HepG2 (cell line): Measurements from ENCODE around the gene GPS1. TPM values are rescaled to one million over a fixed set of nuclear protein-coding genes. Genes with fewer than 3 reads are reported as not detected.

Experiments
- ATAC-seq: fragments of 200-7000 bp; cut with Tn5 transposase; 3 replicates; pipeline ENCODE4 v1.9.1; 2020; ENCODE audit warnings: mild to moderate bottlenecking, moderate library complexity
- BruUV-seq: library from RNA; stranded (reverse); fragments of 400-500 nt; replicated peaks from 2 replicates; lab custom pipeline; 2021; lab: Mats Ljungman, UMichigan
- CTCF ChIA-PET: fragments of 300-600 bp; formaldehyde crosslinking; extraction: SDS; loops from one replicate; lab custom pipeline; 2021; ENCODE audit warnings: low total read pairs, inconsistent platforms, low intra/inter-chr PET ratio; lab: Yijun Ruan, JAX
- POLR2A ChIA-PET: fragments of 350-600 bp; sonication (Branson Sonifier 250); formaldehyde crosslinking; loops from one replicate; lab custom pipeline; 2020; ENCODE audit warnings: antibody characterized with exemption, inconsistent platforms; lab: Yijun Ruan, JAX
- DNase-seq: peaks from one replicate; pipeline ENCODE4 v3.0.0-alpha.2; 2015; ENCODE audit warnings: low spot score
- FAIRE-seq: peaks from 3 replicates; lab custom pipeline; 2011; peaks lifted over from hg19 to GRCh38; lab: Jason Lieb, UNC
- H2AFZ ChIP-seq: one replicate; pipeline ENCODE4 v1.6.1; 2011; ENCODE audit warnings: low read length, inconsistent platforms
- H3K27ac ChIP-seq: fragments of 300-600 bp; 3 replicates; pipeline ENCODE4 v1.8.0; 2011; ENCODE audit warnings: mixed run types, mild to moderate bottlenecking, mixed read lengths, low read length, inconsistent platforms; ENCODE audit not compliant: insufficient read depth; ENCODE audit errors: extremely low read length
- H3K27me3 ChIP-seq, 2 experiments: fragments of 200-600 bp in 1 of 2; 2 replicates in 1 of 2; 3 replicates in 1 of 2; pipeline versions ENCODE4 v1.6.0 to v1.8.0; 2011; ENCODE audit warnings: low read length in 2 of 2, mild to moderate bottlenecking in 2 of 2, moderate library complexity in 2 of 2, inconsistent platforms in 1 of 2; ENCODE audit not compliant: insufficient read depth in 2 of 2, control insufficient read depth in 1 of 2
- H3K36me3 ChIP-seq, 2 experiments: fragments of 200-600 bp in 1 of 2; replicated peaks in 1 of 2; 2 replicates in 1 of 2; 3 replicates in 1 of 2; pipeline versions ENCODE4 v1.5.1 to v1.8.0; 2011; ENCODE audit warnings: low read length in 2 of 2, inconsistent platforms in 1 of 2; ENCODE audit not compliant: insufficient read depth in 2 of 2, control insufficient read depth in 1 of 2
- H3K4me1 ChIP-seq: 2 replicates; pipeline ENCODE4 v1.5.1; 2012; ENCODE audit warnings: low read length, inconsistent platforms; ENCODE audit not compliant: insufficient read depth
- H3K4me2 ChIP-seq: 2 replicates; pipeline ENCODE4 v1.6.0; 2011; ENCODE audit warnings: low read depth, low read length, inconsistent platforms
- H3K4me3 ChIP-seq, 3 experiments: fragments of 200-600 bp in 1 of 3; sonication (generic), shearing (Covaris generic) in 1 of 3; replicated peaks in 1 of 3; 2 replicates each; pipeline ENCODE4 v1.5.1; 2011 to 2016; ENCODE audit warnings: low read length in 3 of 3, inconsistent platforms in 2 of 3, low read depth in 2 of 3, mild to moderate bottlenecking in 2 of 3, control low read depth in 1 of 3, mixed read lengths in 1 of 3; ENCODE audit not compliant: insufficient read depth in 1 of 3
- H3K79me2 ChIP-seq: one replicate; pipeline ENCODE4 v1.6.1; 2011; ENCODE audit warnings: low read length, inconsistent platforms; ENCODE audit not compliant: insufficient read depth
- H3K9ac ChIP-seq: 2 replicates; pipeline ENCODE4 v1.6.0; 2011; ENCODE audit warnings: mild to moderate bottlenecking, low read depth, low read length, inconsistent platforms; ENCODE audit not compliant: insufficient read depth
- H3K9me3 ChIP-seq: 2 replicates; pipeline ENCODE4 v1.5.1; 2012; ENCODE audit warnings: mild to moderate bottlenecking, low read length
- H4K20me1 ChIP-seq: 2 replicates; pipeline ENCODE4 v1.6.0; 2011; ENCODE audit warnings: inconsistent platforms, mild to moderate bottlenecking, low read length, moderate library complexity; ENCODE audit not compliant: insufficient read depth
- CBX1 ChIP-seq: IDR thresholded peaks from one replicate; pipeline ENCODE4 v1.6.1; 2016; ENCODE audit warnings: antibody characterized with exemption, low read depth
- CC2D1A ChIP-seq: sonication (generic); formaldehyde crosslinking; IDR thresholded peaks from 2 replicates; pipeline ENCODE4 v1.8.1; 2023; ENCODE audit warnings: mild to moderate bottlenecking, missing genetic modification reagents
- GZF1 ChIP-seq: sonication (generic); formaldehyde crosslinking; IDR thresholded peaks from 2 replicates; pipeline ENCODE4 v1.5.1; 2020; ENCODE audit warnings: mild to moderate bottlenecking, missing genetic modification reagents
- IKZF1 ChIP-seq: fragments of 450-650 bp; IDR thresholded peaks from 2 replicates; pipeline ENCODE4 v1.7.1; 2016
- JUND ChIP-seq: sonication (generic); formaldehyde crosslinking; IDR thresholded peaks from 2 replicates; pipeline ENCODE4 v1.8.0; 2022; ENCODE audit warnings: mild to moderate bottlenecking, missing genetic modification reagents
- MAF1 ChIP-seq: sonication (generic); formaldehyde crosslinking; IDR thresholded peaks from 2 replicates; pipeline ENCODE4 v1.5.0; 2020; ENCODE audit warnings: missing genetic modification reagents, borderline replicate concordance
- MYNN ChIP-seq: sonication (generic); formaldehyde crosslinking; IDR thresholded peaks from 2 replicates; pipeline ENCODE4 v1.4.0; 2020; ENCODE audit warnings: mild to moderate bottlenecking, low read depth, missing genetic modification reagents
- PHF5A ChIP-seq: IDR thresholded peaks from one replicate; pipeline ENCODE4 v1.6.1; 2018; ENCODE audit warnings: low read depth, missing genetic modification reagents; ENCODE audit not compliant: unreplicated experiment
- REST ChIP-seq, 2 experiments: IDR thresholded peaks; 2 replicates each; pipeline ENCODE4 v1.6.1; 2011 to 2012; ENCODE audit warnings: low read length in 2 of 2, borderline replicate concordance in 1 of 2, low read depth in 1 of 2, mild to moderate bottlenecking in 1 of 2, moderate library complexity in 1 of 2
- TBP ChIP-seq: sonication (generic); formaldehyde crosslinking; IDR thresholded peaks from 2 replicates; pipeline ENCODE4 v1.5.0; 2020; ENCODE audit warnings: missing genetic modification reagents
- ZBTB7A ChIP-seq: sonication (generic); formaldehyde crosslinking; IDR thresholded peaks from 2 replicates; pipeline ENCODE4 v1.8.0; 2022; ENCODE audit warnings: mild to moderate bottlenecking, missing genetic modification reagents
- ZBTB8A ChIP-seq: sonication (generic); formaldehyde crosslinking; IDR thresholded peaks from 2 replicates; pipeline ENCODE4 v1.4.0; 2020; ENCODE audit warnings: mild to moderate bottlenecking, low read depth, missing genetic modification reagents, borderline replicate concordance
- ZNF382 ChIP-seq: sonication (generic); formaldehyde crosslinking; IDR thresholded peaks from 2 replicates; pipeline ENCODE4 v1.5.0; 2020; ENCODE audit warnings: missing genetic modification reagents, mild to moderate bottlenecking, borderline replicate concordance
- ZNF589 ChIP-seq: sonication (generic); formaldehyde crosslinking; conservative IDR thresholded peaks from 2 replicates; pipeline ENCODE4 v1.8.0; 2022; ENCODE audit warnings: mild to moderate bottlenecking, moderate library complexity, missing genetic modification reagents
- ZNF768 ChIP-seq: sonication (generic); formaldehyde crosslinking; IDR thresholded peaks from 2 replicates; pipeline ENCODE4 v1.4.0; 2020; ENCODE audit warnings: missing genetic modification reagents
- ZNF770 ChIP-seq: sonication (generic); formaldehyde crosslinking; IDR thresholded peaks from 2 replicates; pipeline ENCODE4 v1.5.0; 2020; ENCODE audit warnings: mild to moderate bottlenecking, missing genetic modification reagents
- WGBS: methylation state at CpG from one replicate; pipeline ENCODE4 v1.1.6; 2017; ENCODE audit warnings: low lambda C conversion rate; 5-methylcytosine and 5-hydroxymethylcytosine counted together
- in situ Hi-C: cut with HindIII; loops from 2 replicates; pipeline ENCODE4 v1.10.0; 2017; ENCODE audit warnings: low pct_unique_long_range_greater_than_20kb; ENCODE audit not compliant: extremely low pct_ligation_motif_present
- intact Hi-C: fragments of 100-400 bp; cut with micrococcal nuclease; formaldehyde crosslinking; loops from one replicate; pipeline ENCODE4 v1.10.0; 2022; ENCODE audit not compliant: unreplicated experiment
- polyA plus RNA-seq, 8 experiments: library from polyadenylated mRNA; depleted of rRNA in 3 of 8; stranded (reverse) in 7 of 8; unstranded in 1 of 8; fragments of >200 nt; fragmentation: Illumina TruSeq in 4 of 8; extraction: Trizol in 4 of 8; gene quantifications; 2 replicates each; pipeline versions ENCODE4 v1.2.1 to v1.2.3, GENCODE V29; 2011 to 2016; ENCODE audit warnings: low read depth in 4 of 8, missing spikeins in 1 of 8, mixed read lengths in 1 of 8; ENCODE audit not compliant: insufficient read depth in 1 of 8
- total RNA-seq, 5 experiments: library from RNA; depleted of rRNA; stranded (reverse); fragments of >200 nt; fragmentation: Illumina TruSeq; extraction: Trizol; gene quantifications; 2 replicates each; pipeline ENCODE4 v1.2.3, GENCODE V29; 2016; ENCODE audit warnings: low read depth in 1 of 5

GPS1 gene
- total and polyA plus RNA-seq, 2 of the 13 experiments (the other 11 are each of a cell fraction or from before 2014, with no cell fraction given), result 124 to 128 TPM

GRCh38 chr17:82098939-82099763, 47.5 kb downstream of the GPS1 start (continued):
- no peak; a peak in 1 of 4 replicates for TF ChIP-seq REST (IDR thresholded peaks at IDR 0.05; ENCODE audit: borderline replicate concordance in 1 of 2, low read depth in 1 of 2, low read length in 2 of 2)
- peak; percentile 23 for TF ChIP-seq PHF5A

DNA sequence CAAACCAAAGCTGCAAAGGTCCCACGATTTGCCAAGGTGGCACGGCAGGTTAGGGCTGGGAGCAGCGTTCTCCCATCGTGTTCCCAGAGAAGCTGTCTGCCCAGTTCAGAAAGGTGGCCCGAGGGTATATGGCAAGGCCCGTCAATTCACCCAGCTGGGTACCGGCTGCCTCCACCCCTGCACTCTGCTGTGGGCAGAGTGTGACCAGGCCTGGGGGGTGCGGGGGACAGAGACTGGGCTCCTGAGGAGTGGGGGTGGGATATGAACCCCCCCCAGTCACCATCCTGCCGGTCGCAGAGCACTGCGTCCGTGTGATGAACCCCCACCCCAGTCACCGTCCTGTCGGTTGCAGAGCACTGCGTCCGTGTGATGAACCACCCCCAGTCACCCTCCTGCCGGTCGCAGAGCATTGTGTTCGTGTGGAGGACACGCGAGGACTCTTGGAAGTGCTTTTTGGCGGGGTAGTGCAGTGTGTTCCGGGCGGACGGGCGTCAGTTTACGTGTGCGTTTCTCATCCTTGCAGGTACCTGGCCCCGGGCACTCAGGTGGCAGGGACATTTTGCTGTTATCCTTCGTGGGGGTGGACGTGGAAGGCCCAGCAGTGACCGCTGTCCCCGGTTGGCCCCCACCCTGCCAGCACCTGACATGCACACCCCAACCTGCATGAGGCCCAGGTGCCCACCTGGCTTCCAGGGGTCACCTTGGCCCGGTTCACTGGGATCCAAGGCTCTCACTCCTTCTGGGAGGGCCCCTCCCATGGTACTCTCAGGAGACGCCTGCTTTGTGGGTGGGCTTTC, 49.0 kb downstream of the GPS1 start:
- H3K27me3 ChIP-seq, result no peaks in the 10 kb centered on the region; a peak in 1 of 5 replicates
- peaks cover 15% of the 10 kb centered on the region for H4K20me1 ChIP-seq
- peaks cover 39% of the 10 kb centered on the region for H3K79me2 ChIP-seq
- H3K27ac ChIP-seq, result peak overlapping the region; percentile 93
- H3K9ac ChIP-seq, result peak overlapping the region; percentile 65
- BruUV-seq, result no TSS peak
- 93% methylated on average over 27 of the region's 35 CpGs for WGBS
- in situ Hi-C loops, result no loop called here
- peak overlapping the region; percentile 65 for H3K4me2 ChIP-seq
- ChIA-PET CTCF (no interaction called here), POLR2A (interaction anchor here (1.5 to 5.9 kb wide), 5 partner anchors 63 to 134 kb away, joined by 5 to 61 read pairs (median 32); partner anchors contain the start of genes CENPX, DCXR and LRRC45)
- H3K4me3 ChIP-seq, result no peak overlapping the region; a peak in 1 of 6 replicates
- ATAC-seq (no peak), FAIRE-seq (no peak), DNase-seq (no peak)
- peaks cover 79% of the 10 kb centered on the region for H3K4me1 ChIP-seq
- intact Hi-C loops, result loop anchor here (10.0 kb wide), 1 partner anchor 134 kb away; no protein-coding TSS in a partner anchor
- H3K36me3 ChIP-seq, result peaks cover 4 to 7% of the 10 kb centered on the region in 2 experiments
- no peak overlapping the region for H2AFZ ChIP-seq
- no peaks in the 10 kb centered on the region for H3K9me3 ChIP-seq
- no peak for TF ChIP-seq CBX1
- TF ChIP-seq ZNF589, result 0 out of 2 replicates have a peak, but pooled peaks have one; percentile 28
- TF ChIP-seq CC2D1A, result no peak
- TF ChIP-seq IKZF1, result no peak
- peak; percentile 52; the same call in 1 of the 2 replicates for TF ChIP-seq ZBTB7A
- TF ChIP-seq MAF1 (CRISPR knock-in tag), result no peak
- TF ChIP-seq ZNF382 (CRISPR knock-in tag), result no peak
- TF ChIP-seq GZF1 (CRISPR knock-in tag), result no peak
- TF ChIP-seq JUND (CRISPR knock-in tag), result no peak
- TF ChIP-seq ZNF770 (CRISPR knock-in tag), result no peak
- no peak for TF ChIP-seq ZNF768 (CRISPR knock-in tag)
- no peak for TF ChIP-seq ZBTB8A (CRISPR knock-in tag)
- no peak for TF ChIP-seq MYNN (CRISPR knock-in tag)
- TF ChIP-seq TBP, result no peak
